GM19324 (cell line): ENCODE results near the gene PTPRN2.

Experiments used
- ATAC-seq: cut with Tn5 transposase; IDR thresholded peaks from one replicate; pipeline ENCODE4 v1.9.1; 2021; ENCODE audit warnings: mild to moderate bottlenecking, moderate library complexity; ENCODE audit not compliant: unreplicated experiment, low FRiP score

Gene PTPRN2

GRCh38 chr7:157656195-157656769 lies 931.3 kb downstream of the PTPRN2 start:
- no peak for ATAC-seq

- no peak for ATAC-seq
These were observed 933.3 kb downstream of the PTPRN2 start for GRCh38 chr7:157654350-157654749.

GRCh38 chr7:157653827-157654207 lies 933.8 kb downstream of the PTPRN2 start:
- ATAC-seq = no peak

- ATAC-seq = no peak
These were observed 934.4 kb downstream of the PTPRN2 start for GRCh38 chr7:157652954-157653826.

GRCh38 chr7:157652161-157652953 lies 935.3 kb downstream of the PTPRN2 start:
- ATAC-seq = no peak

GRCh38 chr7:157651366-157652160 lies 936.1 kb downstream of the PTPRN2 start:
- ATAC-seq = no peak

- ATAC-seq = no peak
These were observed 936.8 kb downstream of the PTPRN2 start for GRCh38 chr7:157650801-157651200.

GRCh38 chr7:157650131-157650631 lies 937.4 kb downstream of the PTPRN2 start:
- ATAC-seq = no peak

GRCh38 chr7:157646551-157646950 lies 941.1 kb downstream of the PTPRN2 start:
- no peak for ATAC-seq

- no peak for ATAC-seq
These were observed 942.1 kb downstream of the PTPRN2 start for GRCh38 chr7:157645539-157645938.

- no peak for ATAC-seq
These were observed 942.7 kb downstream of the PTPRN2 start for GRCh38 chr7:157644946-157645345.

GRCh38 chr7:157643525-157643970 lies 944.1 kb downstream of the PTPRN2 start:
- no peak for ATAC-seq

GRCh38 chr7:157641866-157642265 lies 945.8 kb downstream of the PTPRN2 start:
- ATAC-seq = no peak

GRCh38 chr7:157640144-157640543 lies 947.5 kb downstream of the PTPRN2 start:
- ATAC-seq = no peak

- ATAC-seq = no peak
These were observed 949.1 kb downstream of the PTPRN2 start for GRCh38 chr7:157638563-157638962.

- ATAC-seq = no peak
These were observed 950.2 kb downstream of the PTPRN2 start for GRCh38 chr7:157637216-157637949.

- ATAC-seq = no peak
These were observed 952.0 kb downstream of the PTPRN2 start for GRCh38 chr7:157635669-157636068.

- no peak for ATAC-seq
These were observed 952.5 kb downstream of the PTPRN2 start for GRCh38 chr7:157635148-157635500.

- ATAC-seq = no peak
These were observed 953.0 kb downstream of the PTPRN2 start for GRCh38 chr7:157634401-157635147.
